Measurements from ENCODE around the gene TOP3B.
A peak's percentile ranks its signal among the peaks of the same experiment; 100 is the strongest.

The TOP3B gene

DNA sequence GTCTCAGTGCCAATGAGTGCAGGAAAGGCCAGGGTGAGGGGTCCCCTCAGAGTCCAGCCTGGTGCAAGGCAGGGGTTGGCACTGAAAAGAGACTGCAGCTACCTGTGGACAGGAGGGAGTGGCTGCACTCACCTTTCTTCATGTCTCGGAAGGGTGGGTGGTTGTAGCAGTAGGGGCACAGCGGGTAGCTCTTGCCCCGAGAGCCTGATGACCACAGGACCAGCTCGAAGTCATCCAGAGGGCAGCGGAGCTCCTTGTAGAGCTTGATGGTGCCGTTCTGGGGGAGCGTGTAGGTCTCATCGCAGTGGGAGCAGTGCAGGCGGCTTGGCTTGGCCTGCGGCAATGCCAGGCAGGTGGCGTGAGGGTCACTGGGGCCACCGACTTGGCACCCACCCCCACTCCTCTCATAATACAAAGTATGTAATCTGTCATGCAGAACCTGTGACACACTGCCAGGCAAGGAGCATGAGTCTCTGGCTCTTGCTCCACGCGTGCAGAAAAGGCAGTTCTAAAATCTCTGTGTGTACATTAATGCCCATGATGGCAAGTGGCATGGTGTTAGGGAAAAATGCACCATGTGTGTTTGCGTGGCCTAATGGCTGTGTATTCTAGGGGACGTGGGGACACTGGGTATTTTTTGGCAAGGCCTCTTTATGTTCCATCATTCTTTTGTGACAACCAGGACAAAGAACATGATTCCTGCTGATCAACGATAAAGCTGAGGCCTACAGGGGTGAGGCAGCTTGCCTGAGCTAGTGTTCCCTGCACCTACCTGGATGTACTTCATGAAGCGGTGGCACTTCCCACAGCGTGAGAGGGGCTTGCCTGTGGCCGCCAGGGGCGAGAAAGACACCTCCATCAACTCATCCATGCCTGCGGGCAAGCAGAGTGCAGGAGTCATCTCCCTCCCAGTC, 24.0 kb downstream of the TOP3B start:
- H3K27me3 ChIP-seq (ENCODE audit: control insufficient read depth in 1 of 2, insufficient read depth in 1 of 2, low read length in 2 of 2) = no peaks in the 10 kb centered on the region
- no peak overlapping the region for H3K9ac ChIP-seq (ENCODE audit: low read length)
- no peak overlapping the region for H3K18ac ChIP-seq (ENCODE audit: low read depth in 1 of 2, low read length in 2 of 2)
- no peak overlapping the region for H2BK5ac ChIP-seq (ENCODE audit: low read depth, low read length, poor library complexity, severe bottlenecking)
- no peak overlapping the region for H2AFZ ChIP-seq (ENCODE audit: low read depth, low read length)
- H2AK5ac ChIP-seq (ENCODE audit: low read length, severe bottlenecking) = no peak overlapping the region
- no peak overlapping the region for H3K4me2 ChIP-seq (ENCODE audit: low read length, poor library complexity, severe bottlenecking)
- WGBS = 97% methylated on average over 20 of the region's 22 CpGs
- no peak overlapping the region for H3K23ac ChIP-seq (ENCODE audit: low read length in 2 of 2)
- no peak overlapping the region for H2BK12ac ChIP-seq (ENCODE audit: low read length in 2 of 2)
- H4K8ac ChIP-seq (ENCODE audit: low read length) = no peak overlapping the region
- H3K4me3 ChIP-seq (ENCODE audit: insufficient read depth in 1 of 2, low read depth in 1 of 2, low read length in 2 of 2) = no peak overlapping the region
- H3K27ac ChIP-seq (ENCODE audit: low read length, poor library complexity, severe bottlenecking) = no peak overlapping the region
- no peaks in the 10 kb centered on the region for H3K9me3 ChIP-seq (ENCODE audit: control insufficient read depth, low read length)
- no peak overlapping the region for H2BK15ac ChIP-seq (ENCODE audit: low read depth, poor library complexity, severe bottlenecking)
- H4K91ac ChIP-seq (ENCODE audit: low read length) = peak overlapping the region; percentile 46
- H2BK120ac ChIP-seq (ENCODE audit: low read depth, low read length) = no peak overlapping the region
- H3K4me1 ChIP-seq (ENCODE audit: control insufficient read depth, insufficient read depth, low read depth, low read length) = peaks cover 14% of the 10 kb centered on the region
- H3K36me3 ChIP-seq (ENCODE audit: control insufficient read depth in 1 of 2, insufficient read depth in 2 of 2, low read depth in 1 of 2, low read length in 2 of 2) = peaks cover 50 to 57% of the 10 kb centered on the region in 2 experiments
- H3K14ac ChIP-seq (ENCODE audit: low read length in 2 of 2) = no peak overlapping the region
- no peak for DNase-seq
- no peak overlapping the region for H3K4ac ChIP-seq (ENCODE audit: low read depth in 1 of 2, low read length in 2 of 2)
- no peaks in the 10 kb centered on the region for H3K79me1 ChIP-seq (replicated peaks; ENCODE audit: low read length, poor library complexity, severe bottlenecking)

- peaks cover 9% of the 10 kb centered on the region for H3K4me1 ChIP-seq (ENCODE audit: control insufficient read depth, insufficient read depth, low read depth, low read length)
- H3K4me3 ChIP-seq (ENCODE audit: insufficient read depth in 1 of 2, low read depth in 1 of 2, low read length in 2 of 2) = peak within 1 kb of the TSS; percentile 82
- no peaks in the 10 kb centered on the region for H3K27me3 ChIP-seq (ENCODE audit: control insufficient read depth in 1 of 2, insufficient read depth in 1 of 2, low read length in 2 of 2)
- H3K27ac ChIP-seq (ENCODE audit: low read length, poor library complexity, severe bottlenecking) = no peak within 1 kb of the TSS
- 14% methylated on average over 49 of the region's 58 CpGs for WGBS
- peak within 1 kb of the TSS in 1 of 2 experiments; percentile 94 for H3K4ac ChIP-seq (ENCODE audit: low read depth in 1 of 2, low read length in 2 of 2)
- no peak within 1 kb of the TSS for H2BK5ac ChIP-seq (ENCODE audit: low read depth, low read length, poor library complexity, severe bottlenecking)
- H3K18ac ChIP-seq (ENCODE audit: low read depth in 1 of 2, low read length in 2 of 2) = peak within 1 kb of the TSS; percentile 50 to 96
- no peak within 1 kb of the TSS for H2AK5ac ChIP-seq (ENCODE audit: low read length, severe bottlenecking)
- H3K4me2 ChIP-seq (ENCODE audit: low read length, poor library complexity, severe bottlenecking) = peak within 1 kb of the TSS; percentile 80
- H3K9ac ChIP-seq (ENCODE audit: low read length) = peak within 1 kb of the TSS; percentile 83
- peak within 1 kb of the TSS in 1 of 2 experiments; percentile 68 for H2BK12ac ChIP-seq (ENCODE audit: low read length in 2 of 2)
- peak within 1 kb of the TSS; percentile 69 for H2BK120ac ChIP-seq (ENCODE audit: low read depth, low read length)
- H2BK15ac ChIP-seq (ENCODE audit: low read depth, poor library complexity, severe bottlenecking) = no peak within 1 kb of the TSS
- H3K36me3 ChIP-seq (ENCODE audit: control insufficient read depth in 1 of 2, insufficient read depth in 2 of 2, low read depth in 1 of 2, low read length in 2 of 2) = peaks cover 2% of the 10 kb centered on the region in 2 experiments
- peak within 1 kb of the TSS; percentile 12 for H4K91ac ChIP-seq (ENCODE audit: low read length)
- no peaks in the 10 kb centered on the region for H3K9me3 ChIP-seq (ENCODE audit: control insufficient read depth, low read length)
- peak; percentile 67 for DNase-seq
- peaks cover 19% of the 10 kb centered on the region for H3K79me1 ChIP-seq (replicated peaks; ENCODE audit: low read length, poor library complexity, severe bottlenecking)
- H3K14ac ChIP-seq (ENCODE audit: low read length in 2 of 2) = peak within 1 kb of the TSS in 1 of 2 experiments; percentile 89
- peak within 1 kb of the TSS; percentile 84 for H2AFZ ChIP-seq (ENCODE audit: low read depth, low read length)
- peak within 1 kb of the TSS; percentile 71 for H4K8ac ChIP-seq (ENCODE audit: low read length)
- H3K23ac ChIP-seq (ENCODE audit: low read length in 2 of 2) = peak within 1 kb of the TSS in 1 of 2 experiments; percentile 77
Observed at GRCh38 chr22:21952586-21953571, 29.7 kb downstream of the TOP3B start, which contains the start of gene PPM1F. TSS of gene PPM1F (minus strand) at chr22:21952848. CDS start at chr22:21946048, 6,800 bp downstream.

- peak overlapping the region in 1 of 2 experiments; percentile 96 for H3K18ac ChIP-seq (ENCODE audit: low read depth in 1 of 2, low read length in 2 of 2)
- no peak overlapping the region for H4K8ac ChIP-seq (ENCODE audit: low read length)
- no peak overlapping the region for H3K27ac ChIP-seq (ENCODE audit: low read length, poor library complexity, severe bottlenecking)
- H2BK120ac ChIP-seq (ENCODE audit: low read depth, low read length) = no peak overlapping the region
- peak overlapping the region in 1 of 2 experiments; percentile 88 for H3K14ac ChIP-seq (ENCODE audit: low read length in 2 of 2)
- no peak overlapping the region for H2AK5ac ChIP-seq (ENCODE audit: low read length, severe bottlenecking)
- H3K27me3 ChIP-seq (ENCODE audit: control insufficient read depth in 1 of 2, insufficient read depth in 1 of 2, low read length in 2 of 2) = no peaks in the 10 kb centered on the region
- no peak overlapping the region for H2BK15ac ChIP-seq (ENCODE audit: low read depth, poor library complexity, severe bottlenecking)
- H2AFZ ChIP-seq (ENCODE audit: low read depth, low read length) = peak overlapping the region; percentile 84
- WGBS = 26% methylated on average over 20 of the region's 29 CpGs
- peak overlapping the region in 1 of 2 experiments; percentile 34 for H3K23ac ChIP-seq (ENCODE audit: low read length in 2 of 2)
- H3K4me2 ChIP-seq (ENCODE audit: low read length, poor library complexity, severe bottlenecking) = peak overlapping the region; percentile 80
- no peak overlapping the region for H2BK5ac ChIP-seq (ENCODE audit: low read depth, low read length, poor library complexity, severe bottlenecking)
- peak overlapping the region; percentile 82 for H3K4me3 ChIP-seq (ENCODE audit: insufficient read depth in 1 of 2, low read depth in 1 of 2, low read length in 2 of 2)
- peak overlapping the region in 1 of 2 experiments; percentile 32 for H3K4ac ChIP-seq (ENCODE audit: low read depth in 1 of 2, low read length in 2 of 2)
- H4K91ac ChIP-seq (ENCODE audit: low read length) = no peak overlapping the region
- peaks cover 19% of the 10 kb centered on the region for H3K79me1 ChIP-seq (replicated peaks; ENCODE audit: low read length, poor library complexity, severe bottlenecking)
- peak overlapping the region; percentile 83 for H3K9ac ChIP-seq (ENCODE audit: low read length)
- H3K4me1 ChIP-seq (ENCODE audit: control insufficient read depth, insufficient read depth, low read depth, low read length) = peaks cover 12% of the 10 kb centered on the region
- no peaks in the 10 kb centered on the region for H3K9me3 ChIP-seq (ENCODE audit: control insufficient read depth, low read length)
- no peak overlapping the region for H2BK12ac ChIP-seq (ENCODE audit: low read length in 2 of 2)
- H3K36me3 ChIP-seq (ENCODE audit: control insufficient read depth in 1 of 2, insufficient read depth in 2 of 2, low read depth in 1 of 2, low read length in 2 of 2) = peaks cover 0 to 2% of the 10 kb centered on the region in 2 experiments
- DNase-seq = peak; percentile 66
Observed at GRCh38 chr22:21951931-21952465, 30.6 kb downstream of the TOP3B start.

Data from mesenchymal stem cell (in vitro differentiated cells and primary cell).